Lower leg skin (tissue), 3 donors: Measurements from ENCODE around the gene HEPN1.

Experiments
- POLR2A ChIP-seq, 2 donors: fragments of 450-650 bp; IDR thresholded peaks; one replicate each; pipeline ENCODE4 v1.6.1; 2016 to 2017; ENCODE audit warnings: antibody characterized with exemption in 2 of 2, mild to moderate bottlenecking in 1 of 2, moderate library complexity in 1 of 2
- TF ChIP-seq, protein P1 (sequence below), 3 donors: fragments of 450-650 bp; IDR thresholded peaks; one replicate each; pipeline ENCODE4 v1.5.1; 2016; ENCODE audit warnings: antibody characterized with exemption in 3 of 3, mild to moderate bottlenecking in 3 of 3, moderate library complexity in 2 of 3

DNA sequence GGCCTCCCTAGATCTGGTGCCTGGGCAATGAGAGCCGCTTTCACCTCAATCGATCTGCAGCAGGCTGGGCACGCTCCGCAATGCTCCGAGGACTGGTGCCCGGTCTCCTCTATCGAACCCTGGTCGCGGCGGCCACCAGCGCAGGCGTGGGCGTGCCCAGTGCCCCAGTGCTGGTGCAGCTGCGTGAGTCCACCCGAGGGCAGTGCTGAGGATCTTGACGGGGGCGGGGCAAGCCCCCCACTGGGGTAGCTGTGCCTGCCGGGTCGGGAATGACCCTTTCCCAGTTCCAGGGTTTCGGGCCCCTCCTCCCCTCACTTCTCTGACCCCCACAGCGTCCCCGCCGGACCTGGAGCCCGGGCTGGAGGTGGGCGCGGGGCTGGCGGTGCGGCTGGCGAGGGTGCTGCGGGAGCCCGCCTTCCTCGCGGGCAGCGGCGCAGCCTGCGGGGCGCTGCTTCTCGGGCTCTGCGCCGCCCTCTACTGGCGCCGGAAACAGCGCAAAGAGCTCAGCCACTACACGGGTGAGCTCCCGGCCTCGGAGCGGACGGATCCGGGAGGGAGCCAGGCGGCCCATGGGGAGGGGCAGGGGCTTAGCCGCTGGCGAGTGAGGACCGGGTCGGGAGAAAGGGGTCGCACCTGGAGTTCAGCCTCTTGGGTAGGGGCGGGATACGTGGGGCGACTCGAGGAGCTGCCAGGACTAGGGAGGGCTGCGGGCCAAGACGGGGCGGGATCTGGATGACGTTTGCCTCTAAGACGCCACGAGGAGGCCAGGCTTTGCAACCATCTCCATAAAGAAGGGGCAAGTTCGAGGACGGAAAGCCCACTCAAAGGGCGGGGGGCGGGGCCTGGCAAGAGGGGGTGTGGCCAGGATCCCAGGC lies 42.9 kb upstream of the HEPN1 start:
- TF ChIP-seq, protein P1, sequence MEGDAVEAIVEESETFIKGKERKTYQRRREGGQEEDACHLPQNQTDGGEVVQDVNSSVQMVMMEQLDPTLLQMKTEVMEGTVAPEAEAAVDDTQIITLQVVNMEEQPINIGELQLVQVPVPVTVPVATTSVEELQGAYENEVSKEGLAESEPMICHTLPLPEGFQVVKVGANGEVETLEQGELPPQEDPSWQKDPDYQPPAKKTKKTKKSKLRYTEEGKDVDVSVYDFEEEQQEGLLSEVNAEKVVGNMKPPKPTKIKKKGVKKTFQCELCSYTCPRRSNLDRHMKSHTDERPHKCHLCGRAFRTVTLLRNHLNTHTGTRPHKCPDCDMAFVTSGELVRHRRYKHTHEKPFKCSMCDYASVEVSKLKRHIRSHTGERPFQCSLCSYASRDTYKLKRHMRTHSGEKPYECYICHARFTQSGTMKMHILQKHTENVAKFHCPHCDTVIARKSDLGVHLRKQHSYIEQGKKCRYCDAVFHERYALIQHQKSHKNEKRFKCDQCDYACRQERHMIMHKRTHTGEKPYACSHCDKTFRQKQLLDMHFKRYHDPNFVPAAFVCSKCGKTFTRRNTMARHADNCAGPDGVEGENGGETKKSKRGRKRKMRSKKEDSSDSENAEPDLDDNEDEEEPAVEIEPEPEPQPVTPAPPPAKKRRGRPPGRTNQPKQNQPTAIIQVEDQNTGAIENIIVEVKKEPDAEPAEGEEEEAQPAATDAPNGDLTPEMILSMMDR (IDR thresholded peaks at IDR 0.05) = no peak
- TF ChIP-seq POLR2A (IDR thresholded peaks at IDR 0.05) = no peak
